CD4-positive, alpha-beta T cell treated with Interleukin-15 for 4 hours (primary cell): ENCODE measurements around the gene LRP6.
A peak's percentile ranks its signal among the peaks of the same experiment; 100 is the strongest.

Source experiments
- DNase-seq: peaks from one replicate; pipeline ENCODE4 v3.0.0-alpha.2; 2020; ENCODE audit warnings: low spot score

LRP6 gene

DNA sequence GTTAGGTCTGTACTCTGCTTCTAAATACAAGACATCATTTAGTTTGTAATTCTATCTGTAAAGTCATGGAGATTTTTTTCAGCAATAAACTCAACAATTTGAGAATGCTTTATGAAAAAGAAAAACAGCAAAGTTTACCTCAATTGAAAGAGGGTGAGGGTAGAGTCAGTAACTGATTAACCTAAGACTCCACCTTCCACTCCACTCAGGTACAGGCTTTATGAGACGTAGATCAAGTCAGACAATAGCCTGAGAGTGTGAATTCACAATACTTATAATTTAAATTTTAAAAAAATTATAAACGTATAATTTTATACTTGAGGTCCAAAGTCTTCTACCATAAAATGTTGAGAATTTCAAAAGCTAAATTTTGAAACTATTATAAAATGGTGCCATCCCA lies 150.2 kb downstream of the LRP6 start:
- no peak for DNase-seq

- DNase-seq: no peak
Measured at GRCh38 chr12:12115514-12115913, 151.3 kb downstream of the LRP6 start.

- peak; percentile 36 for DNase-seq
Measured at GRCh38 chr12:12110923-12111555, 155.8 kb downstream of the LRP6 start.

GRCh38 chr12:12108441-12109058 lies 158.3 kb downstream of the LRP6 start:
- no peak for DNase-seq

- DNase-seq: no peak
Measured at GRCh38 chr12:12107678-12108077, 159.2 kb downstream of the LRP6 start.

- no peak for DNase-seq
Measured at GRCh38 chr12:12099102-12099501, 167.7 kb downstream of the LRP6 start.

GRCh38 chr12:12098691-12099015 lies 168.2 kb downstream of the LRP6 start:
- no peak for DNase-seq

DNA sequence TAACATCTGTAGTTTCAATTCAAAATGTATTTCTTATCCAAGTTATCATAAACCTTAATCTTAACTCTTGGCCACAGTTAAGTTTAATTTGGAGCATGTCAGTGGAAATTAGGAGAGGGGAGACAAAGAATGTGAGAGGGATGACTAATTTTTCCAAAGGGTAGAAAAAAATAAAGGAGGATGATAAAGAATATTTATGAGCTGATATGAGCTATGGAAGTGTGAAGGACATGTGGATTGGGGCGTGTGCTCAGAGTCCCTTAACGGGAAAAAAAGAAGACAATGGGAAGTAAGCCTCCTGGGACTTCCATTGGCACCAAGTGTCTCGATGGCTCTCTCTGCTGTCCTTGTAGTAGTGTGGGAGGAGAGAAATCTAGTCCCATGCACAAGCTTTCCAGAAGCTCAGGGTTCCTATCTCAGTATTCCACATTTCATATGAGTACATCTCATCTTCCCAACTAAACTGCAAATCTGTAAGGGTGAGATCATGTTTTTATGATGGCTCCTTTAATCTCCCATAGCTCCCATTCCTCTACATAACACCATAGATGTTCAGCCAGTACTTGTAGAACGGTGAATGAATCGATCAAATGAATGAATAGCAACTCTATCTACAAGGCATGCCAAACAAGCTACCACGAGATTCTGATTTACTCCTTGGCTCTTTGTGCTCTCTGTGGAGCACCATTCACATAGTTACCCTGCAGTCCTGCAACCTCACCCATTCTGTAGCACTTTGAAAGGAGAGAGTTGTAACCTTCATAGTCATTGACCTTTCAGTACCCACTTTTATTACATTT lies 168.8 kb downstream of the LRP6 start:
- no peak for DNase-seq

DNA sequence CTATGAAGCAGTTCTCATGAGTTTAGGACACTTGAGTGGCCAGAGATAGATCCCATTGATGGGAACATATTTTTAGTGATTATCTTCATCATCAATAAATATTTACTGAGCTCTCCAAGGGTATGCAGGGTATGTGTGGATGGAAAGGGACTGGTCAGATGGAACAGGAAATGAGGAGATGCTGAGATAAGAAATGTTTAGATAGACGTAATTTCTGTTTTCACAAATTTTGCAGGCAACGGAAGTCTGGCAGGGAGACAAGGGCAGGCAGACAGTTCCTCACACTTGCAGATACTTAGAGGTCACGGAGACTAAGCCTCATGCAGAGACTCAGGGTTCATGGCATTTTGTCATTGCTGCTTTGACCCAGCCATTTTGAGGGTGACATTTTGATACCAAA lies 171.8 kb downstream of the LRP6 start:
- no peak for DNase-seq

DNA sequence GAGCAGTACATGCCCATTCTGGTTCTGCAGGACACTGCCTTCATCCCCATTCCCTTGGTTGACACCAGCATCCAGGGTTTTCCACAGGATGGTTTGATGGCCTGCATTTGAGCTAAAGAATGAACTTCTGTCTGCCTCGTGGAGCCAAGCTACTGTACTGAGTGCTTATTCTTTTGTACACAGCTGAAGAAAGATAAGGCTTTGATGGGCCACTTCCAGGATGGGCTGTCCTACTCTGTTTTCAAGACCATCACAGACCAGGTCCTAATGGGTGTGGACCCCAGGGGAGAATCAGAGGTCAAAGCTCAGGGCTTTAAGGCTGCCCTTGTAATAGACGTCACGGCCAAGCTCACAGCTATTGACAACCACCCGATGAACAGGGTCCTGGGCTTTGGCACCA lies 172.4 kb downstream of the LRP6 start:
- DNase-seq: no peak

DNA sequence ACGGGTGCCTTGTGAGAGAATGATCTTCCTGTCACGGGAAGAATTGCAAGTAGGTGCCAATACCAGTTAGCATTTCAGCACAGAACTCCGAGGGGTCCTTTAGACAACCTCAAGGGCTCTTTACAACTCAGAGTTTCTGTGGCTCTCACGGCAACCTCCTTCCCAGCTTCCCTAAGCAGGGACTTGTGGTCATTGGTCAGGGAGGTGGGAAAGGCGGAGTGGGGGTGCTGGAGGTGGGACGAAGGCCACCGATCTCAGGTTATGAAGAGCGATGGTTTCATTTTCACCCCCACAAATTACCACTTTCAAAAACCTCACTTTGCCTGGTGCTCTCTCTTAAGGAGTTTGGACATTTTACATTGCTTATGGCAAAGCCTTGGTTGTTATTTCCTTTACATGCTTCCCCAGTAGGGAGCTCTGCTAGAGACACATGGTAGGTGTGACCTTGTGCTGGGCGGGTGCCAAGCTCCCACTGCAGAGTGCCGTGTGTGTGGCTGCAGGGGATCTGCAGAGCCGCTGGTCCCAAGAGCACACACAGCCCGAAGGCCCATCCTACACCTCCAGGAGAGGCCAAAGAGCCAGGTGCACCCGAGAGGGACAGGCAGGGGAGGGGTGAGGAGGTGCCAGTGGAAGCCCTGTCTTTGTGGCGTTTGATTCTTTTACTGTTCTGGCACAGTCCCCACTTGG lies 174.7 kb downstream of the LRP6 start:
- no peak for DNase-seq

DNA sequence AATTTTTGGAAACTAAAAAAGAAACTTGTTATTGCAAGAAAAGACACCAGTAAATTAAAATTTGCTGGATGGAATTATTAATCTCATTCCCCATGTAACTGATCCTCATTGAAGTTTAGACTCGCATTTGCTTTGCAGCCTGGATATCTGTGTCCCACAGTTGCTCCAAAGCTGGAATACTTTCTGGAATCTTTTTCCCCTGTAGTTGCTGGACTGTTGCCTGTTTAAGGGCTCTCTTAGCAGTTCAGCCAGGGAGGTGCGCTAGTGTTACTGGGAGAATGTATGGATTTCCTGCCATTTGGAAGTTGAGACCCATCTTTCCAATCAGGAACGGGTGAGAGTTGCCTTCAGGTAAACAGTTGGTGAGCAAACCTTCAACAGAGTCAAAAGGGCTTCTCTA lies 175.8 kb downstream of the LRP6 start:
- DNase-seq: no peak

DNA sequence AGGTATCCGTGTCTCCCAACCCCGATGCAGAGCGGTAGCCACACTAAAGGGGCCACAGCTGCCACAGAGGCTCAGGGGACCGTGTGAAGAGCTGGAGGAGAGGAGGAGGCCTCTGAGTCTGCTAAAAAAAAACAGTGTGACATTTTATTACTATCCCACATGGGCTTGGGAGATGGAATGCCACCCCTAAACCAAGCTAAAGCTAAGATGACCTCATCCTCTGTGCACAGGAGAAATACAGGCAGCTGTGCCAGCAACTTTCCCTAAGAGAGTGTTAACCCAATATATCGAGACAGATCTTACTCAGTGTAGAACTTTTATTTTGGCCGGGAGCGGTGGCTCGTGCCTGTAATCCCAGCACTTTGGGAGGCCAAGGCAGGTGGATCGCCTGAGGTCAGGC lies 178.1 kb downstream of the LRP6 start:
- DNase-seq: no peak

DNA sequence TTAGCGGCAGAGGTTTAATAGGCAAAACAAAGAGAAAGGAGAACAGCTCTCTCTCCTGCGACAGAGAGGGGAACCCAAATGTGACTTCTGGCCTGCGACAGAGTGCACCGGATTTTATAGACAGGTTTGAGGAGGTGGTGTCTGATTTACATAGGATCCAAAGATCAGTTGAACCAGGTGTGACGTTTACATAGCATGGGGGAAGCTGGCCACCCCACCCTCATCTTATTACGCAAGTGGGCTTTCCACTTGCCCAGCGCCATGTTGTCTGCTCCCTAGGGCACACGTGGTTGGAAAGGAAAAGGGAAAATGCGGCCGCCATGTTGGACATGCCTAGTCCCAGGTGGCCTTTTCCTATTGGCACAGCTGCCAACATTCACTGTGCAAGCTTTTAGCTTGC lies 178.7 kb downstream of the LRP6 start:
- DNase-seq: no peak

DNA sequence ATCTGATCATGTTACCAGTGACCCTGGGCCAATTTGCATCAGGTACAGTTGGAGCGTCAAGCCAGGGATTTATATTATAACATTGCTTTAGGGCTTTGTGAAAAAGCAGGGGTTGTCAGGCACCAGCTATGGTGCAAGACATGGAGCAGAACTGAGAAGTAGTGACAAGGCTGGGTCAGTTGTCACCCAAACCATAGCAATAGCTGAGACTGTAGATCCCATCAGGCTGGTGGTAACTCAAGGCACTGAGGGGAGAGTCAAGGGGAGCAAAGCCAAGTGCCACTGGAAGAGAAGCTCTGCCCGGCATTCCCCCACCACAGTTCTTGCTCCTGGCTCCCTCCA lies 179.2 kb downstream of the LRP6 start:
- no peak for DNase-seq

GRCh38 chr12:12086973-12087692 lies 179.7 kb downstream of the LRP6 start:
- DNase-seq: no peak

DNA sequence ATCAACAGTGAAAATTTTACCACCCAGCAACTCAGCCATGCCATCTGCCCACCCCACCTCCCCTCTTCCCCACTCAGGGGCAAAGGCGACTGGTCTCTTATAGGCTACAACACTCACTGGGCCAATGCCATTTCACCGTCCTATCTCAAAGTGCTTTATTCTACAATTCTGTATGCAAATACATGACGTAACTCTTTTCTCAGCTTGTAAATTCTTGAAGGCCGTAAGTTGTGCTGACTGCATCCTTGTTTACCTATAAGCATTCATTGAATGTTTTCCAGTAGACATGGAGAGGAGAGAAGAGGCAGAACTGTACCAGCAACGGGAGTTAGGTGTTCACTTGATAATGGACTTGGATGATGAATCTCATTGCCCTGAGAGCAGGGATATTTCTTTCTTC lies 180.5 kb downstream of the LRP6 start:
- no peak for DNase-seq

GRCh38 chr12:12083688-12084087 lies 183.2 kb downstream of the LRP6 start:
- DNase-seq: no peak

DNA sequence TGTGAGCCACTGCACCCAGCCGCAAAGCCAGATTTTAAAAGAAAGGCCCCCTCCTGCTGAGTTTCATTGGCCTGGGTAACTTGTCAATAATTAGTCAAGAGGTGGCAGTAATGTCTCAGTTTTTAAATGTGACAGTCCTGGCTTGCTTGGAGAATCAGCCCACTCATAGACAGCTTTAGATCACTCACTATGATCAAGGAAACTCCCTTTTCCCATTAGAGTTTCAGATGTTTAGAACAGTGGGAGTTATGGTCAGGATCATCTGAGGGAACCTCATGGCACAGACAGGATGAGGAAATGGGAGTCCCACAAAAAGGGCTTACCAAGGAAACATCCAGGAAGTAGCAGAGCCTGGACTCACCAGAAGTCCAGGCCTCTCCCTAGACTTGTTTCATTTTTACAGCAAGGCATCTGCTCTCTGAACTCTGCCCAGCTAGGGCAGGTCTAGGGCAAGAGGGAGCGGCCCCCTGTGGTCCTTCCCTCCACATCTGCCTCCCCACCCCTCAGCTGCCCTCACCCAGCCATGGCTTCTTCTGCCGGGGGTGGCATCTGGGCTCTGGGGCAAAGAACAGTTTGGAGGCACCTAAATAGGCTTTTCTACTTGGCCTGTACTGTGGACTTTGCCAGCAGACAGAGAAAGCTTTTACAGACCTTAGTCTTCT lies 184.9 kb downstream of the LRP6 start:
- peak; percentile 15 for DNase-seq

DNA sequence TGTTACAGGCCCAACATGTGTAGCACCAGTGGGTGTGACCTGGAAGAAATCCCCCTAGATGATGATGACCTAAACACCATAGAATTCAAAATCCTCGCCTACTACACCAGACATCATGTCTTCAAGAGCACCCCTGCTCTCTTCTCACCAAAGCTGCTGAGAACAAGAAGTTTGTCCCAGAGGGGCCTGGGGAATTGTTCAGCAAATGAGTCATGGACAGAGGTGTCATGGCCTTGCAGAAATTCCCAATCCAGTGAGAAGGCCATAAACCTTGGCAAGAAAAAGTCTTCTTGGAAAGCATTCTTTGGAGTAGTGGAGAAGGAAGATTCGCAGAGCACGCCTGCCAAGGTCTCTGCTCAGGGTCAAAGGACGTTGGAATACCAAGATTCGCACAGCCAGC lies 187.6 kb downstream of the LRP6 start:
- no peak for DNase-seq

- no peak for DNase-seq
Measured at GRCh38 chr12:12072064-12072760, 194.6 kb downstream of the LRP6 start.
